OCI-M1 (cell line): ENCODE measurements around the gene TMEM132D.

ENCODE experiments used
- DNase-seq: peaks from one replicate; lab custom pipeline; 2025; lab: John Stamatoyannopoulos, UW

The TMEM132D gene

GRCh38 chr12:129659961-129660622 lies 243.7 kb downstream of the TMEM132D start:
- DNase-seq: peak; percentile 56

- no peak for DNase-seq
Measured at GRCh38 chr12:129657179-129657578, 246.6 kb downstream of the TMEM132D start.

- no peak for DNase-seq
Measured at GRCh38 chr12:129651951-129652350, 251.9 kb downstream of the TMEM132D start.

GRCh38 chr12:129641926-129642325 lies 261.9 kb downstream of the TMEM132D start:
- DNase-seq: no peak

- DNase-seq: no peak
Measured at GRCh38 chr12:129635021-129635685, 268.7 kb downstream of the TMEM132D start.

GRCh38 chr12:129631316-129631715 lies 272.5 kb downstream of the TMEM132D start:
- DNase-seq: no peak

GRCh38 chr12:129629901-129630300 lies 273.9 kb downstream of the TMEM132D start:
- DNase-seq: no peak

- no peak for DNase-seq
Measured at GRCh38 chr12:129622566-129622965, 281.3 kb downstream of the TMEM132D start.

- no peak for DNase-seq
Measured at GRCh38 chr12:129619271-129619670, 284.6 kb downstream of the TMEM132D start.

GRCh38 chr12:129617849-129618248 lies 286.0 kb downstream of the TMEM132D start:
- DNase-seq: no peak

- DNase-seq: no peak
Measured at GRCh38 chr12:129615001-129615400, 288.8 kb downstream of the TMEM132D start.

GRCh38 chr12:129614221-129614885 lies 289.5 kb downstream of the TMEM132D start:
- DNase-seq: no peak

- peak; percentile 2 for DNase-seq
Measured at GRCh38 chr12:129613314-129613713, 290.5 kb downstream of the TMEM132D start.

GRCh38 chr12:129610601-129611120 lies 293.2 kb downstream of the TMEM132D start:
- no peak for DNase-seq

GRCh38 chr12:129607756-129608155 lies 296.1 kb downstream of the TMEM132D start:
- DNase-seq: no peak

GRCh38 chr12:129607301-129607700 lies 296.5 kb downstream of the TMEM132D start:
- no peak for DNase-seq

- no peak for DNase-seq
Measured at GRCh38 chr12:129606239-129606638, 297.6 kb downstream of the TMEM132D start.

GRCh38 chr12:129605666-129606065 lies 298.2 kb downstream of the TMEM132D start:
- no peak for DNase-seq

GRCh38 chr12:129604506-129604905 lies 299.3 kb downstream of the TMEM132D start:
- DNase-seq: no peak

- no peak for DNase-seq
Measured at GRCh38 chr12:129599406-129599805, 304.4 kb downstream of the TMEM132D start.

GRCh38 chr12:129594098-129594497 lies 309.7 kb downstream of the TMEM132D start:
- no peak for DNase-seq

GRCh38 chr12:129592449-129592848 lies 311.4 kb downstream of the TMEM132D start:
- DNase-seq: no peak

GRCh38 chr12:129589503-129589902 lies 314.3 kb downstream of the TMEM132D start:
- no peak for DNase-seq
